GM18909 (cell line): Measurements from ENCODE around the gene EIF2B4.
"Not testable (repeated sequence)": the region's sequence is repeated elsewhere in the genome, so short reads cannot be mapped to it uniquely, and the experiment has no call there.

Experiments used
- ATAC-seq: cut with Tn5 transposase; IDR thresholded peaks from one replicate; pipeline ENCODE4 v1.9.1; 2021; ENCODE audit warnings: mild to moderate bottlenecking; ENCODE audit not compliant: unreplicated experiment, poor library complexity

The EIF2B4 gene

GRCh38 chr2:27350106-27350693, 19.9 kb downstream of the EIF2B4 start:
- ATAC-seq, result no peak

DNA sequence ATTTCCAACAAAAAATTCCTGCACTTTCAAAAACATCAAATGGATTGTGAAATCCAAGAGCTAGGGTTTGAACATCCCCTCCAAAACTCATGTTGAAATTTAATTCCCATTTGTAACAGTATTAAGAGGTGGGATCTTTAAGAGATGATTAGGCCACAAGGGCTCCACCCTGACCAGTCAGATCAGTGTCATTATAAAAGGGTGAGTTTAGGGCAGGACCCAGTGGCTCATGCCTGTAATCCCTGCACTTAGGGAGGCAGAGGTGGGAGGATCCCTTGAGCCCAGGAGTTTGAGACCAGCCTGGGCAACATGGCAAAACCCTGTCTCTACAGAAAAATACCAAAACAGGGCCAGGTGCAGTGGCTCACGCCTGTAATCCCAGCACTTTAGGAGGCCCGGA, 22.5 kb downstream of the EIF2B4 start:
- ATAC-seq, result no peak

DNA sequence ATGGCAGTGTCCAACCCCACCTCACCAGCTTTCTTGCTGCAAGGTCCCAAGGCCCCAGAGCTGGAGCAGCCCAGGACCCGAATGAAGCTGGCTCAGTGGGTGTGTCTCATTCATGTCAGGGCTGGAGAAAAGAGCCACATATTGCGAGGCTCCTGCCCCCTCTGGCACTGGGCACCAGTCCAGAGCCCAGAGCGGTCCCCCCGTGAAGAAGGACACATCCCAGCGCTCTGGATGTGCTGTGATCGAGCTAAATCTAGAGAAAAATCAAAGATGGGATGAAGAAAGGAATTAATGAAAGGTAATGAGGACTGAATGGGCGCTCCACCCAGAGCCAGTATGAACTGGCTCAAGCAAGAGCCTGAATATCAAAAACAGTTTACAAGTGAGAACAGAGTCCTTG, 34.0 kb downstream of the EIF2B4 start:
- ATAC-seq, result no peak

GRCh38 chr2:27335311-27335710, 34.8 kb downstream of the EIF2B4 start:
- no peak for ATAC-seq

- ATAC-seq, result no peak
These were observed 45.4 kb downstream of the EIF2B4 start for GRCh38 chr2:27324720-27325119.

- ATAC-seq, result no peak
These were observed 46.4 kb downstream of the EIF2B4 start for GRCh38 chr2:27323596-27324285.

DNA sequence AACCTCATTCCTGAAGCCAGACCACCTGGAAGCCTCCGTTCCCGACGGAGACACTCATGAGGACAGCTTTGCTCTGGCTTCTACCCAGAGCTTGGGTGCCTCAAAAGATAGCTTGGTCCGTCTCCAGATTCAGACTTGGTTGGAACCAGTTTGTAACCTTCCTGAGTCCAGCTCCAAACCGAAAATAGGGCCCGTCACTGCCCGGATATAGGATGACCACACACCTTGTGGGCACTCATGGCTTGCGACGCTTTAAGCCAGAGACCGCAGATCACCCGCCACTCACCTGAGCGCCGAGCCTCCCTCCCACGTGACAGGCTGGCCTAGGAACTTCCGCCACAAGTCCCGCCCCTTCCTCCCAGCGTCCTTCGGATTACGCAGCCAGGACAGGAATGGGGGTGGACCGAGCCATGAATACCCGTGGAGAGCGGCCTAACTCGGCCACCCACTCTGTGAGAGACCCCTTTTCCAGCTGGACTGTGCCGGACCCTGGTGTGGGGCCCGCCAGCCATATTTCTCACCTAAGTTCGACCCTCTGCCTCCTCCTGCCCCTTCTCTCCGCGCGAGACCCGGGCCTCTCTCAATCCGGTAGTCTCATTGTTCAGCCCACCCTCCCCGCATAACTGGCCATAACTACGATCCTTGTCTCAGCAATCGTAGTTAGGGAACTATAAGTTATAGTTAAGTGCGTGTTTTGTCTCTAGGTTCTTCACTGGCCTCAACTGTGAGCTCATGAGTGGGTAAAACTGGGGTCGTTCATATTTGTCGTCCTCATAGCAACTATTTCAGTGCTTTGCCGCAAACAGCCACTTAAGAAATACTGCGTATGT, 47.2 kb downstream of the EIF2B4 start, which contains the start of gene MPV17:
Gene MPV17 (minus strand): TSS at position 332 of the 830 bp plus-strand sequence. CDS start 580 bp downstream, outside the sequence.
- ATAC-seq, result peak; percentile 88

GRCh38 chr2:27322301-27322765, 47.8 kb downstream of the EIF2B4 start:
- no peak for ATAC-seq

DNA sequence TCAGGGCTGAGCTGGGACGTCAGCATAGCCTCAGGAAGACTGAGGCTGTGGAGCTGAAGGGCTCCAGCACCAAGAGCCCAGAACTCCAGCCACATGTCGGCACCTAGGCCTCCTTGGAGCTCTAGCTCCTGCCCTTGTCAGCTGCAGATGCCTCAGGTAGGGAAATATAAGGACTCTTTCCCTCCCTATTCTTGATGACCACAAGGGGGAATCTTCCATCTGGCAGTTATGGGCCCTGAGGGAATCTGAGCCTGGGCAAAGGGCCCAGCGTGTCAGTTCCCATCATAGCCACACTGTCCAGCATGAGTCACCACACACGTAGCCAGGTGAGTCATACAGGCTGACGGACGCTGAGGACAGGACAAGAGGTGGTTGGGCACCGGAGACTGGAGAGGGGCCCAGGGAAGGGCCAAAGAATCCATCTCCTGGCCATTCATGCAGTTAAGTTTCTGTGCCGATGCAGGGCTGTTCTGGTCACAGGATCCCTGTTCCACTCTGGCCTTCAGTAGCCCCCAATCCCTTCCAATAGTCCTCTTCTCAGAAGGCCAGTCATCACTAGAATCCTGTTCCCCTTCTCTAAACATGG, 49.1 kb downstream of the EIF2B4 start:
- ATAC-seq, result no peak

DNA sequence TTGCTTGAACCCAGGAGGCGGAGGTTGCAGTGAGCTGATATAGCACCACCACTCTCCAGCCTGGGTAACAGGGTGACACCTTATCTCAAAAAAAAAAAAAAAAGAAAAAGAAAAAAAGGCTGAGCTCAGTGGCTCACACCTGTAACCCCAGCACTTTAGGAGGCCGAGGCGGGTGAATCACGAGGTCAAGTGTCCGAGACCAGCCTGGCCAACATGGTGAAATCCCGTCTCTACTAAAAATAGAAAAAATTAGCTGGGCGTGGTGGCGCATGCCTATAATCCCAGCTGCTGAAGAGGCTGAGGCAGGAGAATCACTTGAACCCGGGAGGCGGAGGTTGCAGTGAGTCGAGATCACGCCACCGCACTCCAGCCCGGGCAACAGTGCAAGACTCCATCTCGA, 50.3 kb downstream of the EIF2B4 start:
- not testable (repeated sequence) for ATAC-seq

GRCh38 chr2:27316655-27317412, 53.3 kb downstream of the EIF2B4 start:
- ATAC-seq, result no peak

- no peak for ATAC-seq
These were observed 55.0 kb downstream of the EIF2B4 start for GRCh38 chr2:27315122-27315521.

- ATAC-seq, result no peak
These were observed 55.4 kb downstream of the EIF2B4 start for GRCh38 chr2:27314709-27315108.
